Thymus (tissue), 2 donors: ENCODE results near the gene CDS1. TPM values are rescaled to one million over a fixed set of nuclear protein-coding genes. Genes with fewer than 3 reads are reported as not detected.

ENCODE experiments used
- polyA plus RNA-seq: library from polyadenylated mRNA; stranded (reverse); fragments of 200-250 nt; gene quantifications from one replicate; pipeline ENCODE4 v1.2.3, GENCODE V29; 2013
- total RNA-seq: library from RNA; stranded (reverse); fragments of 120-200 nt; gene quantifications from one replicate; pipeline ENCODE4 v1.2.4, GENCODE V29; 2013
- donor health status: healthy.

The CDS1 gene
- total and polyA plus RNA-seq, 2 donors, result 2.0 to 10.2 TPM

Other genes starting within 250 kb of the CDS1 start
- under 0.01 TPM for gene NKX6-1, start 83.8 kb upstream of the CDS1 start, total RNA-seq
- gene NKX6-1, start 83.8 kb upstream of the CDS1 start, polyA plus RNA-seq, result 0.07 TPM